ENCODE data around the gene POR. TPM values are rescaled to one million over a fixed set of nuclear protein-coding genes. Genes with fewer than 3 reads are reported as not detected.
A peak's percentile ranks its signal among the peaks of the same experiment; 100 is the strongest.

Gene POR
- total and polyA plus RNA-seq, 2 of the 13 experiments (the other 11 are each of a cell fraction or from before 2014, with no cell fraction given), result 145 to 266 TPM

GRCh38 chr7:75945297-75946168 lies 30.6 kb downstream of the POR start (continued):
- TF ChIP-seq ZNF646 (CRISPR knock-in tag; IDR thresholded peaks at IDR 0.05), result no peak
- no peak for TF ChIP-seq ZSCAN22 (CRISPR knock-in tag; IDR thresholded peaks at IDR 0.05)
- TF ChIP-seq FOSL1 (CRISPR knock-in tag; IDR thresholded peaks at IDR 0.05; ENCODE audit: borderline replicate concordance), result no peak
- no peak for TF ChIP-seq HOXA7 (CRISPR knock-in tag; IDR thresholded peaks at IDR 0.05)
- TF ChIP-seq EED (CRISPR knock-in tag; IDR thresholded peaks at IDR 0.05), result no peak
- peak; percentile 58 for TF ChIP-seq TBX2 (CRISPR knock-in tag; IDR thresholded peaks at IDR 0.05; ENCODE audit: borderline replicate concordance)
- no peak for TF ChIP-seq ZNF512B (CRISPR knock-in tag; IDR thresholded peaks at IDR 0.05; ENCODE audit: borderline replicate concordance)
- TF ChIP-seq CBX1 (IDR thresholded peaks at IDR 0.05; ENCODE audit: low read depth), result no peak
- TF ChIP-seq CEBPB (IDR thresholded peaks at IDR 0.05; ENCODE audit: borderline replicate concordance, low read depth, low read length), result peak; percentile 93
- TF ChIP-seq MTA1 (CRISPR knock-in tag; IDR thresholded peaks at IDR 0.05; ENCODE audit: borderline replicate concordance), result no peak
- no peak for TF ChIP-seq FUBP1 (CRISPR knock-in tag; IDR thresholded peaks at IDR 0.05; ENCODE audit: borderline replicate concordance)
- TF ChIP-seq USF2 (IDR thresholded peaks at IDR 0.05; ENCODE audit: low read depth, low read length), result no peak
- TF ChIP-seq USF2 (CRISPR knock-in tag; IDR thresholded peaks at IDR 0.05; ENCODE audit: borderline replicate concordance), result no peak
